Heart left ventricle (tissue), 16 donors: ENCODE data around the gene IRF8. TPM values are rescaled to one million over a fixed set of nuclear protein-coding genes. Genes with fewer than 3 reads are reported as not detected.

Experiments used
- ATAC-seq, 4 donors: fragments of 200-7000 bp; cut with Tn5 transposase; one replicate each; pipeline ENCODE4 v1.9.1; 2020 to 2022; ENCODE audit warnings: moderate library complexity in 4 of 4, mild to moderate bottlenecking in 3 of 4, moderate number of reproducible peaks in 1 of 4
- DNase-seq, 5 donors: peaks; one replicate each; pipeline ENCODE4 v3.0.0-alpha.2; 2020
- H3K27ac ChIP-seq, 12 donors: fragments of 200-600 bp; sonication (generic) in 4 of 12; one replicate each; pipeline versions ENCODE4 v1.5.0 to v1.8.0; 2016 to 2022; ENCODE audit warnings: mild to moderate bottlenecking in 2 of 12
- H3K27me3 ChIP-seq, 9 donors: fragments of 200-600 bp; sonication (generic) in 2 of 9; one replicate each; pipeline versions ENCODE4 v1.5.1 to v1.8.0; 2016 to 2022; ENCODE audit warnings: mild to moderate bottlenecking in 3 of 9
- H3K36me3 ChIP-seq, 9 donors: fragments of 200-600 bp; sonication (generic) in 2 of 9; one replicate each; pipeline versions ENCODE4 v1.5.0 to v1.8.0; 2018 to 2022; ENCODE audit warnings: mild to moderate bottlenecking in 2 of 9
- H3K4me1 ChIP-seq, 12 donors: fragments of 200-600 bp; sonication (generic) in 4 of 12; one replicate each; pipeline versions ENCODE4 v1.5.0 to v1.8.0; 2016 to 2022; ENCODE audit warnings: mild to moderate bottlenecking in 3 of 12
- H3K4me3 ChIP-seq, 12 donors: fragments of 200-600 bp; sonication (generic) in 4 of 12; one replicate each; pipeline versions ENCODE4 v1.5.0 to v1.8.0; 2017 to 2022; ENCODE audit warnings: mild to moderate bottlenecking in 9 of 12, moderate library complexity in 4 of 12
- H3K9me3 ChIP-seq, 12 donors: fragments of 200-600 bp; sonication (generic) in 4 of 12; one replicate each; pipeline versions ENCODE4 v1.5.0 to v1.8.0; 2016 to 2022; ENCODE audit warnings: mild to moderate bottlenecking in 1 of 12
- CTCF ChIP-seq, 12 donors: fragments of 200-600 bp; sonication (generic) in 4 of 12; IDR thresholded peaks; one replicate each; pipeline versions ENCODE4 v1.5.0 to v1.8.0; 2018 to 2022; ENCODE audit warnings: antibody characterized with exemption in 12 of 12, mild to moderate bottlenecking in 5 of 12
- POLR2A ChIP-seq, 2 donors: fragments of 450-650 bp; IDR thresholded peaks; one replicate each; pipeline ENCODE4 v1.6.1; 2017; ENCODE audit warnings: antibody characterized with exemption in 2 of 2, mild to moderate bottlenecking in 2 of 2, moderate library complexity in 2 of 2
- WGBS, 4 donors: extraction: QIAGEN DNeasy Blood & Tissue Kit in 2 of 4; methylation state at CpG; one replicate each; pipeline versions ENCODE4 v1.1.5 to v1.1.7; 2013 to 2018; 5-methylcytosine and 5-hydroxymethylcytosine counted together
- intact Hi-C, 10 donors: fragments of 100-400 bp; cut with DNase I; formaldehyde crosslinking; loops; one replicate each; pipeline versions ENCODE4 v1.11.1 to v1.14.2; 2022
- polyA plus RNA-seq, 2 donors: library from polyadenylated mRNA; stranded (reverse); fragments of 200-250 nt; gene quantifications; one replicate each; pipeline ENCODE4 v1.2.3, GENCODE V29; 2013
- total RNA-seq, 9 donors: library from RNA; depleted of rRNA in 2 of 9; stranded (reverse); fragments of >200 nt in 2 of 9; fragmentation: NEBNext Ultra II Directional in 3 of 9; extraction: Animal tissue kit (Norgen Biotek cat#: 25700) in 3 of 9; gene quantifications; one replicate each; pipeline versions ENCODE4 v1.1.0 to v1.2.4, GENCODE V29; 2016 to 2023
- donor health status: ischemic (EF 13 %, LVEDD 7.1; RV severe dilation, severe dysfunction).
- donor health status: healthy with polysubstance abuse.
- donor health status: DM: no; HTN: yes; CAD: no.
- donor health status: DM: no; HTN: no; CAD: no.
- donor health status: ischemic (EF 25% LVEDD 6.9; RV normal size, moderate dysfunction).
- donor health status: ischemic (EF 25% LVEDD 5.7; RV mildly dilated, moderate dysfunction).
- donor health status: healthy.
- donor health status: DM: yes; HTN: yes; CAD: no.
- donor health status: ischemic (EF 35%, LVEDD 5.7; RV mildly dilated, moderate dysfunction).
- donor health status: nonischemic (EF 11% LVEDD 7.7; RV severe dilation, severe dysfunction).
- donor health status: DM: yes; HTN: yes; CAD: no.
- donor health status: PGD.
- donor health status: ischemic (EF 29% LVEDD 5.4; RV normal size, mild dysfunction).
- donor health status: nonischemic (EF 23%, LVEDD 6.1; RV moderate dilation, normal function).

Gene IRF8
- total and polyA plus RNA-seq, 11 donors = 1.0 to 31.8 (median 3.1) TPM

DNA sequence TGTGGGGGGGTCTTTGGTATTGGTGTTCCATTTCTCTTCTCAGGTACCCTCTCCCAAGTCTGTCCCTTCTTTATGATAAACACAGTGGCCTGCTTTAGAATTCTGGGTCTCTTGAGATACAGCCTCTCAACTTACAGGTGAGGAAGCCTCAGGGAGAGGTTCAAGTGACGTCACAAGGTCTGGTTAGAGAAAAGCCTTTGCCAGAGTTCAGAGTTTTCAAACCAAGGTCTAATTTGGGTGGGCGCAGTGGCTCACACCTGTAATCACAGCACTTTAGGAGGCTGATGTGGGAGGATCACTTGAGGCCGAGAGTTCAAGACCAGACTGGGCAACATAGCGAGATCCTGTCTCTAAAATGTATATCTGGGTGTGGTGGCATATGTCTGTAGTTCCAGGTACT lies 2.1 kb downstream of the IRF8 start:
- Histone ChIP-seq H3K9me3 (no peaks in the 10 kb centered on the region), H3K27ac (no peak overlapping the region), H3K36me3 (peaks cover 0 to 32% (median 0%) of the 10 kb centered on the region in 9 donors), H3K4me3 (peak overlapping the region in 3 of 12 donors; percentile 60 to 84 (median 75)), H3K27me3 (peaks cover 0 to 71% (median 16%) of the 10 kb centered on the region in 9 donors), H3K4me1 (peaks cover 0 to 79% (median 13%) of the 10 kb centered on the region in 12 donors)
- intact Hi-C loops = loop anchor here in 1 of 10 donors (10.0 kb wide), 1 partner anchor 84 kb away; no protein-coding TSS in a partner anchor
- 95 to 98% (median 97%) methylated on average over 4 of the region's 4 CpGs for WGBS, 4 donors
- TF ChIP-seq CTCF (IDR thresholded peaks at IDR 0.05) (no peak), POLR2A (IDR thresholded peaks at IDR 0.05) (no peak)
- DNase-seq (no peak), ATAC-seq (no peak)

DNA sequence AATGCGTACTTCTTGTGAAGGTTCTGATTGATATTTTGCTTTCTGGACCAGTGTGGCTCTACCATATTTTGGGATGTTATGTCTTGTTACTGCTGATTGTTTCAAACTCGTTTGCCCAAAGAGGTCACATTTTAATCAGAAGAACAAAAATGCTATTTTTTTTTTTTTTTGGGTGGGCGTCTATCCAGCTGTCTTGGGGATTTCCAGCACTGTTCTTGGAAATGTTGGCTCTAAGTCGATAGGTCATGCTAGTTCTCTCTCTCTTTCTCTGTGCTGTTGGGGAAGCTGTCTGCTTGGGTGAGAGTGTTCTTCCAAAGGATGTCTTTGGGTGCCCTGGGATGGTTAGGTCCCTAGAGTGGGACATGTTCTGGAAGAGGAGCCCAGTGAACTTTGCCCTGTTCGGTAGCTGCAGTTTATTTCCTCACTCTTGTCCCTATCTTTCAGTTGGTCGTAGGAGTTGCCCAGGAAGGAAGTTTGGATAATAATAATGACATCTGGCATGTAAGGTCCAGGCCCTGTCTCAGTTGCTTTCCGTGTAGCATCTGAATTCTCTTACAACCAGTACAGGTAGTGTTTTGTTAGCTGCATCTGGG lies 2.9 kb downstream of the IRF8 start:
- no peak for TF ChIP-seq CTCF (IDR thresholded peaks at IDR 0.05)
- no peak for TF ChIP-seq POLR2A (IDR thresholded peaks at IDR 0.05)
- DNase-seq (no peak), ATAC-seq (no peak)
- 46 to 62% (median 57%) methylated on average over 7 of the region's 7 CpGs for WGBS, 4 donors
- intact Hi-C loops = loop anchor here in 1 of 10 donors (10.0 kb wide), 1 partner anchor 83 kb away; no protein-coding TSS in a partner anchor
- peaks cover 0 to 64% (median 16%) of the 10 kb centered on the region in 9 donors for H3K27me3 ChIP-seq
- H3K4me1 ChIP-seq = peaks cover 0 to 86% (median 13%) of the 10 kb centered on the region in 12 donors
- peak overlapping the region in 2 of 12 donors; percentile 9 to 84 for H3K4me3 ChIP-seq
- peaks cover 0 to 40% (median 0%) of the 10 kb centered on the region in 9 donors for H3K36me3 ChIP-seq
- H3K9me3 ChIP-seq = no peaks in the 10 kb centered on the region
- peak overlapping the region in 1 of 12 donors; percentile 51 for H3K27ac ChIP-seq

GRCh38 chr16:85902366-85903155 lies 3.6 kb downstream of the IRF8 start:
- H3K4me1 ChIP-seq = peaks cover 0 to 88% (median 13%) of the 10 kb centered on the region in 12 donors
- intact Hi-C loops = loop anchor here in 1 of 10 donors (10.0 kb wide), 1 partner anchor 82 kb away; no protein-coding TSS in a partner anchor
- TF ChIP-seq CTCF (IDR thresholded peaks at IDR 0.05) (no peak), POLR2A (IDR thresholded peaks at IDR 0.05) (no peak)
- ATAC-seq (no peak), DNase-seq (no peak)
- peak overlapping the region in 1 of 12 donors; percentile 51 for H3K27ac ChIP-seq
- WGBS, 4 donors = 57 to 83% (median 72%) methylated on average over 20 of the region's 20 CpGs
- peak overlapping the region in 2 of 12 donors; percentile 15 to 84 for H3K4me3 ChIP-seq
- peaks cover 0 to 57% (median 16%) of the 10 kb centered on the region in 9 donors for H3K27me3 ChIP-seq
- H3K36me3 ChIP-seq = peaks cover 0 to 47% (median 0%) of the 10 kb centered on the region in 9 donors
- H3K9me3 ChIP-seq = no peaks in the 10 kb centered on the region

DNA sequence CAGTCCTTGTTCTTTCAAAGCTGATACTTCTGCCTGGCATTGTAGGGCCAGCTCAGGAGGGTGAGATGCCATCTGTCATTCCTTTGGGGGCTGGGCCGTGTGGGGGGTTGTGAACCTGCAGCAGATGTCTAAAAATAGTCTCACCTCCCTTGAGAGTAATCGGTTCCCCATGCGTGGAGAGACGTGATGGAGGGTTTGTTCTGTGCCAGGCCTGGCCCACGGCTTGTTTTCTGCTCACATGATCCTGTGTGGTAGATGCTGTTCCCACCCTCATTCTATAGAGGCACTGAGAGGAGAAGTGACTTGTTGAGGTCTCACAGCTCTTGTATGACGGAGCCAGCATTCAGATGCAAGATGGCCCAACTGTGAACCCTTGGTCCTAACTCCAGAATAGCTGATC lies 4.6 kb downstream of the IRF8 start:
- no peaks in the 10 kb centered on the region for H3K9me3 ChIP-seq
- TF ChIP-seq POLR2A (IDR thresholded peaks at IDR 0.05) = no peak
- TF ChIP-seq CTCF (IDR thresholded peaks at IDR 0.05) = no peak
- peaks cover 0 to 88% (median 7%) of the 10 kb centered on the region in 12 donors for H3K4me1 ChIP-seq
- H3K4me3 ChIP-seq = peak overlapping the region in 1 of 12 donors; percentile 84
- DNase-seq (no peak), ATAC-seq (no peak)
- H3K36me3 ChIP-seq = peaks cover 0 to 48% (median 0%) of the 10 kb centered on the region in 9 donors
- WGBS, 4 donors = 43 to 76% (median 57%) methylated on average over 6 of the region's 6 CpGs
- peaks cover 0 to 47% (median 13%) of the 10 kb centered on the region in 9 donors for H3K27me3 ChIP-seq
- H3K27ac ChIP-seq = peak overlapping the region in 1 of 12 donors; percentile 51
- intact Hi-C loops = loop anchor here in 1 of 10 donors (10.0 kb wide), 1 partner anchor 81 kb away; no protein-coding TSS in a partner anchor
